ENCODE measurements around the gene CUEDC2.

CUEDC2 gene

DNA sequence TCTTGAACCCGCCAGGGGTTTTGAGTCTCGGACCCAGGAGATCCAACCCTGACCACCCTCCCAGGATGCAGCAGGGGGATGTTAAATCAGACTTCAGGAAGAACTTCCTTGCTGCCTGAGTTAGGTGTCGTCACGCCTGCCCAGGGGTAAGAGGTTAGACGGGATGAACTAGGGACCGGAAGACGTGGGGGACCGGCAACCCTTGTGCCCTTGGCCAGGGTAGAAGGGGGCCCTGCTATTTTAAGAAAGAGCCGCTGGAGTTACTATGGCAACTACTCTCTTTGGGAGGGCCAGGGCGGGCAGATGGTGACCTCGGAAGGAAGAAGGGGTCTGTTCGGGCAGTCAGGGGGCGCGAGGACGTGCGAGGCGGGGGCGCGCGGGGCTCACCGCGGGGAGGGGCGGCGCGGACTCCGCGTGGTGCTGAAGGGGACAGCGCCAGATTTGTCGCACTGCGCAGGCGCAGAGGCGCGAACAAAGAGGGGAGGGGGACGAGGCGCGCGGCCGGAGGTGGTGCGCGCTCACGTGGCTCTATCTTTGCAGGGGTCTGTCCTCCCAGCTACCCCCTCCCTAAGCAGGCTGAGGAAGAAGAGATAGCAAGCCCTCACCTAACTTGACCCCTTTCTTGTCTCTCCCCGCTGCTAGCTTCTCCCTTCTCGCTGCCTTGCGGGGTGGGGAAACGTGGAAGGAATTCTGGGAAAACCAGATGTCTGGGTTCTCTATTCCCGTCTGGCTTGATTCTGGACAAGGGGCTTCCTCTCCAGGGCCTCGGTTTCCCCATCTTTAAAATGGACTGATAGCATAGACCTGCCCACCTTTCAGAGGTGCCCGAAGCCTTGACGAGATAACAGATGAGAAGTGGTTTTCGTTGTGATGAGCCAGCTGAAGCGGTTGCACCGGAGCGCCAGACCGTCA is 12.8 kb downstream of the CUEDC2 start:
- TF ChIP-seq, protein P1, sequence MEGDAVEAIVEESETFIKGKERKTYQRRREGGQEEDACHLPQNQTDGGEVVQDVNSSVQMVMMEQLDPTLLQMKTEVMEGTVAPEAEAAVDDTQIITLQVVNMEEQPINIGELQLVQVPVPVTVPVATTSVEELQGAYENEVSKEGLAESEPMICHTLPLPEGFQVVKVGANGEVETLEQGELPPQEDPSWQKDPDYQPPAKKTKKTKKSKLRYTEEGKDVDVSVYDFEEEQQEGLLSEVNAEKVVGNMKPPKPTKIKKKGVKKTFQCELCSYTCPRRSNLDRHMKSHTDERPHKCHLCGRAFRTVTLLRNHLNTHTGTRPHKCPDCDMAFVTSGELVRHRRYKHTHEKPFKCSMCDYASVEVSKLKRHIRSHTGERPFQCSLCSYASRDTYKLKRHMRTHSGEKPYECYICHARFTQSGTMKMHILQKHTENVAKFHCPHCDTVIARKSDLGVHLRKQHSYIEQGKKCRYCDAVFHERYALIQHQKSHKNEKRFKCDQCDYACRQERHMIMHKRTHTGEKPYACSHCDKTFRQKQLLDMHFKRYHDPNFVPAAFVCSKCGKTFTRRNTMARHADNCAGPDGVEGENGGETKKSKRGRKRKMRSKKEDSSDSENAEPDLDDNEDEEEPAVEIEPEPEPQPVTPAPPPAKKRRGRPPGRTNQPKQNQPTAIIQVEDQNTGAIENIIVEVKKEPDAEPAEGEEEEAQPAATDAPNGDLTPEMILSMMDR (IDR thresholded peaks at IDR 0.05; ENCODE audit: extremely low read depth, missing control alignments): no peak

GRCh38 chr10:102418622-102419268 is 13.6 kb downstream of the CUEDC2 start, which contains the start of gene PSD:
PSD (minus strand) TSS chr10:102418785; CDS start chr10:102417038, 1,747 bp downstream.
- DNase-seq (ENCODE audit: low spot score): no peak
- TF ChIP-seq, protein P1 (IDR thresholded peaks at IDR 0.05; ENCODE audit: extremely low read depth, missing control alignments): no peak

More for the DNA sequence above, 12.8 kb downstream of the CUEDC2 start:
- DNase-seq (ENCODE audit: low spot score): peak; percentile 85

GRCh38 chr10:102416695-102417094 is 15.7 kb downstream of the CUEDC2 start:
- TF ChIP-seq, protein P1 (IDR thresholded peaks at IDR 0.05; ENCODE audit: extremely low read depth, missing control alignments): no peak
- DNase-seq (ENCODE audit: low spot score): no peak

DNA sequence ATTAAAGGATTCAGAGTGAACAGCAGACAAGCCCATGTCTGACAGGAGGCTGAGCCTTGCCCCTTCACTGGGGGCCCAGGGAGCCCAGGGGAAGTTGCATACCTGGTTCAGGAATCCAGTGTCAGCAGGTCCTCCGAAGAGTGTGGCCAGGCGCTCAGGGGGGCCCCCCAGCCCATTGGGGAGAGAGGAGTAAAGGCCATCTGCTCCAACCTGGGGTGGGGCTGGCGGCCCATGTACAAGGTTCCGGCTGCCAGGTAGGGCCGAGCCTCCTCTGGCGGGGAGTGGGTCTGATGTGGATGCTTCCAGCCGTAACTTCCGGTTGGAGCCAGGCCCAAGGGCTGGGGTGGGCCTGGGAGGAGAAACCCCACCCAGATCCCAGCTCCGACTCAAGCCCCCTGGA is 16.1 kb downstream of the CUEDC2 start:
- TF ChIP-seq, protein P1 (IDR thresholded peaks at IDR 0.05; ENCODE audit: extremely low read depth, missing control alignments): no peak
- no peak for DNase-seq (ENCODE audit: low spot score)

GRCh38 chr10:102414749-102415148 is 17.6 kb downstream of the CUEDC2 start:
- no peak for DNase-seq (ENCODE audit: low spot score)
- TF ChIP-seq, protein P1 (IDR thresholded peaks at IDR 0.05; ENCODE audit: extremely low read depth, missing control alignments): no peak

GRCh38 chr10:102413806-102414561 is 18.4 kb downstream of the CUEDC2 start:
- TF ChIP-seq, protein P1 (IDR thresholded peaks at IDR 0.05; ENCODE audit: extremely low read depth, missing control alignments): no peak
- DNase-seq (ENCODE audit: low spot score): no peak

Data from GM20000 (cell line).